HG02852 (cell line): ENCODE results near the gene TBC1D17.

Experiments
- ATAC-seq: cut with Tn5 transposase; IDR thresholded peaks from one replicate; pipeline ENCODE4 v1.9.1; 2021; ENCODE audit warnings: mild to moderate bottlenecking, moderate library complexity; ENCODE audit not compliant: unreplicated experiment

Gene TBC1D17

DNA sequence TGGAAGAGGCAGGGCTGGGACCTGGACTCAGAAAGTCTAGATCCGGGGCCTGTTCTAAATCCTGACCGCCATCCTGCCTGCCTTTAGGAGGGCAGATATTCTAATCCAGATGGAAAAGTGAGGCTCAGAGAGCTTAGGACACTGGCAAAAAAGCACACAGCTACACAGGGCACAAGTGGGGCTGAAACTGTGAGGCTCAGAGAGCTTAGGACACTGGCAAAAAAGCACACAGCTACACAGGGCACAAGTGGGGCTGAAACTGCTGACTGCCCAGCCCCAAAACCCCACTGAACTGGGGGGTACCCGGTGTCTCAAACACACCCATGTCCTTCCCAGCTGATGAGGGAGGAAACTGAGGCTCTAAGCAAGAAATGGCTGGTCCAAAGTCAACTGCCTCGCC, 2.3 kb upstream of the TBC1D17 start:
- ATAC-seq: no peak

DNA sequence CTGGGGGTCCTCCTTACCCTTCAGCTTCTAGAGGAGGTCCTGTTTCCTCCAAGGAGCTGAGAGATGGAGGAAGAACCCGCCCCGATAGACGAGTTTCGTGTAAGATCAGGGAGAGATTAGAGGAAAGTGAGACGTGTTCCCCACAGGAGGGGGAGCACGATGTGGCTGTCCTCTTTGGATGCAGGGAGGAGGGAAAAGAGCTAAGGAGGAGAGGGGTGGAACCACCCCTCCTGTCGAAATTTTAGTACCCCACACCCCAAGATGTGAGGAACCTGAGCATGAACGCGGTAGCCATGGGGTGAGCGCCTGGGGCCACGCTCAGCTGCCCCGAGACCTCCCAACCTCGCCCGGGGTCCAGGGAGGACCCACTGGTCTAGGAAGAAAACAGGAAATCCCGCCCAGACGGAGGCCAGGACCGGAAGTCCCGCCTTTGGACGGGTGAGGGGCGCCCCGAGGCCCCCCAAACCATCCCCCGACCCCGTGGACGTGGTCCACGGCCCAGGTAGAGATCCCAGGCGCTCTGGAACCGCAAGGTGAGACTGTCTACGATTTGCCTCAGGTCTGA, 1.6 kb upstream of the TBC1D17 start:
- no peak for ATAC-seq

DNA sequence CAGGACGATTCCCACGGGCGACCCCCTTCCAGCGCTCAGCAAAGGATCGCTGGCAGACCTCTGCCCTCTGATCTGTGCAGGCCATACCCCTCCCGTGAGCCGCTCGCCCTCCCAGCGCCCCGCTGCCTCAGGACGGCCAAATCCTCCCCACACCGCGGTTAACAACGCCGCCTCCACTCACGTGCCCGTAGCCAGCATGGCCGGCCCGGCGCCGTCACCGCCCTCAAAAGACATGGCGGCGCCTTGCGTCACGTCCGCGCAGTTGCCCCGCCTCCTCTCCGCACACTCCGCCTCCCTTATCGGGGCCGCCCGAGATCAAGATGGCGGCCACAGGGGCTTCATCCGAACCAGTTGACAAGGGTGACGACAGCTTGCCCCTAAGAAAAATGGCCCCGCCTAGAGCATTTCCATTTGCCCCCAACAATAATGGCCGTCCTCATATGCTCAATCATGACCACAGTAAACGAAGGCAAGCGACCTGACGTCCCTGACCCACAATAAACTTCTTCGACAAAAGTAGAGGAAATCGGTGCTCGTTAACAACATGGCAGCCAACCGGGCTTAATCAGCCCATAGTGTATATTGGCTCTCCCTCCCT, 981 bp upstream of the TBC1D17 start:
- peak; percentile 41 for ATAC-seq

DNA sequence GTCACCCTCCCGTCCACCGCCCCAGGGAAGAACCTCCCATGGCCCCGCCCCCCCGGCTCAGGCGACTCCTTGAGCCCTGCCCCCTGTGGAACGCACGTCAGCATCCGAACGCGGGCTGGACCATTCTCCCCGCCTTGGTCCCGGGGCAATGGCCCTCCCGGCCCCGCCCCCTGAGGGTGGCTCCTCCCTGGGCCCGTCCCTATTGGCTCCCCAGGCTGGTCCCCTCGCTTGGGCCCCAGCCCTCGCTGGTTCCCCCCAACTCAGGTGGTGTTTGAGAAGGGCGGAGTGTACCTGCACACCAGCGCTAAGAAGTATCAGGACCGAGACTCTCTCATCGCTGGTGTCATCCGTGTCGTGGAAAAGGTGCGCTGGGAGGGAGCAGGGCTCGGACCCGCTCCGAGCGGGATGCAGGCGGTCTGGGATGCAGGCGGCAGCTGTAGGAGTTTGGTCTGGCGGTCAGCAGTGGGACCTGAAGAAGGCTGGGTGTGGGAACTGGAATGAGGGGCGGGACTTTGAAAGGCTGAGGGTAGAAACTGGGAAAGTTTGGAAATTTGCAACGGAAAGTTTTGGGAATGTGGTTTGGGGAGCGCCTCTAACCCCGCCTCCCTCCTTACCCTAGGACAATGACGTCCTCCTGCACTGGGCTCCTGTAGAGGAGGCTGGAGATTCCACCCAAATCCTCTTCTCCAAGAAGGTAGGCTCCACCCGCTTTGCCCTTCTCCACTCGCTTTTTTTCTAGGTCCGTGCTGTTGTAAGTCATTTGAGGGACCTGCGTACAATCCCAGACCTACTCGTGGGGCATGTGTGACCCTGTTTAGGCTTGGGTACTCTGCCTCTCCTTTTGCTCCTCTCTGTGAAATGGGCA, 609 bp downstream of the TBC1D17 start:
- peak; percentile 50 for ATAC-seq

DNA sequence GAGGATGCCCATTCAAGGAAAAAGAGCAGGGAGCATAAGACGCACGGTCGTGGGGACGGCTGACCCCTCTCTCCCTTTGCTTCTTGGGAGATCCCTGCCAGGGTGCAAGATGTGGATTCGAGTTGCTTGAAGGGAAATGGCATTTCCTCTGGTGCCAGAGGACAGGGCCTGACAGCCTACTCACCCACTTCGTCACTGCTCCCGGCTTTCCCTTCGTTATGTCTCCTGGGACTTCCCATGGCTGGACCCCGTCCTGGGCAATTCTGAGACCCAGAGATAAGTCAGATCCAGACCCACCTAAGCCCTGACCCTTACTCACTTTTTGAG, 1.2 kb downstream of the TBC1D17 start:
- ATAC-seq: no peak

DNA sequence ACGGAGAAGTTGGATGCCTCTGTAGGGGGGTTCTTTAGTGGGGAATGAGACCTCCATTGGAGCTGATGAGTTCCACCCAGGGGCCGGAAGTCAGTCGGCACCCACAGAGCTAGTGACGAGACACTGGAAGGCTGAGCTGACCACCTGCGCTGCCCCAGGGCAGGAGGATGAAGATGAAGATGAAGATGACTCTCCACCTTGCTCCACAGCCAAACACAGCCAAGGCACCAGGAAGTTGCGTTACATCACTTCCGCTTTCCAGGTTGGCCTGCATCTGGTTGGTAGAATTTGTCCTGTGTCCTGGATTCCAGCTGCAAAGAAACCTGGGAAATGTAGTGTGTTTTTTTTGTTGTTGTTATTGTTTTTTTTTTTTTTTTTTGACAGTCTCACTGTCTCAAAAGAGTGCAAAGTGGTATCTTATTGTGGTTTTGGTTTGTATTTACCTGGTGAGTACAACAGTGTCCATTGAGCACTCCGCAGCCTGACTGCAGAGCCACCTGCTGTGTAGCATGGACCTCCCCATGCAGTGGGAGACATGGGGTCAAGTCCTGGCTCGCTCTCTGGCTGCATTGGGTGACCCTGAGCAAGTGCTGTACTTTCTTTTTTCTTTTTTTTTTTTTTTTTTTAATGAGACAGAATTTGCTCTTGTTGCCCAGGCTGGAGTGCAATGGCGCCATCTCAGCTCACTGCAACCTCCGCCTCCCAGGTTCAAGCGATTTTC, 1.9 kb downstream of the TBC1D17 start:
- no peak for ATAC-seq

DNA sequence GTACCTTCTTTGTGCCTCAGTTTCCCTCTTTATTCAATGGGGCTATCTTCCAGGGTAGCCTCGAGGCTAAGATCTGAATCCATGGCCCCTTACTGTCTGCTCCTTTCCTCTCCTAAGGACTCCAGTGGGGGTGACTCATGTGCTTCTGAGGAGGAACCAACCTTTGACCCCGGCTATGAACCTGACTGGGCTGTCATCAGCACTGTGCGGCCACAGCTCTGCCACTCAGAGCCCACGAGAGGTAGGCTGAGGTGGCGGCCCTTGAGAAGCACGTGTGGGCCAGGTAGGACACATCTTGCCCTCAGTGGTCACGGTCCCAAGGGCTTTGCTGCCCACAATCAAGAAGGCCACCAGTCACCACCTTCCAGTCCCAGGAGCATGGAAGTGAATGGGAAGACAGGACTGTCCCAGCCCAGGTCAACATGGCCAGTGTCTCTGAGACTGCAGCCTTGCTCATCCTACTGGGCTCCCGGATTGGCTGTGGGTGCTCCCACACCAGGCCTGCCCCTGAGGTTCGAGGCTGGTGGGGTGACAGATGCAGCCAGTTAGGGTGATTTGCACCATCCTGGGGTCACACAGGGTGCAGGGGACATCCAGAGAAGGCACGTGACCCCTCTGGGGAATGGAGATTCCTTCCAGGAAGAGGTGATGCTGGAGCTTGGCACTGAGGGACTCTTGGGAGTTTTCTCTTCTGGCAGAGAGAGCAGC, 2.8 kb downstream of the TBC1D17 start:
- ATAC-seq: no peak

DNA sequence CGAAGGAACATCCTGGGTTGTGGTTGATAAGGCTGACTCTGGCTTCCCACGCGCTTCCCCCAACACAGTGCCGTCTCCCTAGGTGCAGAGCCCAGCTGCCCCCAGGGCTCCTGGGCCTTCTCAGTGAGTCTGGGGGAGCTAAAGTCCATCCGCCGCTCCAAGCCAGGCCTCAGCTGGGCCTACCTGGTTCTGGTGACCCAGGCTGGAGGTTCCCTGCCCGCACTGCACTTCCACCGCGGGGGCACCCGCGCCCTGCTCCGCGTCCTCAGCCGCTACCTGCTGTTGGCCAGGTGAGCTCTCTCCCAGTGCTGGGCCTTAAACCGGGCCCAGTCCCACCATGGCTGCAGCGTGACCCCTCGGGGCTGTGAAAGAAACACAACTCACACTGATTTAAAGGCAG, 3.7 kb downstream of the TBC1D17 start:
- ATAC-seq: no peak

DNA sequence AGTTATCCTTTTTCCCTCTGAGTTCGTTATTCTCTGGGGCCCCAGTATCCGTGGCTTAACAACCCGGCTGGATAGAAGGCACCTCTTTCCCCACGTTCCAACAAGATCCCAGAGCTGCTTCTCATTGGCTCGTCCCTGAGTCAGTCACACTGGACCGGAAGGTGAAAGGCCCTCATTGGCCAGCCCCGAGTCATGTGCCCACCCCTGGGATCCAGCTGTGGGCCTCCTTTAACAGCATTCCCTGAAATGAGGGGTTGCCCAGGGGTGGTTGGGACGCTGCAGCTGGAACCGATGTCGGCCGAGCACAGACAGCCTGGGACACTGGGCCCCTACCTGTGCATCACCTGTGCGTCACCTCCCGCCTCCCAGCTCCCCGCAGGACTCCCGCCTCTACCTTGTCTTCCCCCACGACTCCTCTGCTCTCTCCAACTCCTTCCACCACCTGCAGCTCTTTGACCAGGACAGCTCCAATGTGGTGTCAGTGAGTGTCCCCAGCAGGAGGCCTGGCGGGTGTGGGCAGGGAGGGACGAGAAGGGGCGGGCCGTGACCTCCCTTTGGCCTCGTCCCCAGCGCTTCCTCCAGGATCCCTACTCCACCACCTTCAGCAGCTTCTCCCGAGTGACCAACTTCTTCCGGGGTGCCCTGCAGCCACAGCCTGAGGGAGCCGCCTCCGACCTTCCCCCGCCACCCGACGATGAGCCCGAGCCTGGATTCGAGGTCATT, 4.3 kb downstream of the TBC1D17 start:
- ATAC-seq: no peak

DNA sequence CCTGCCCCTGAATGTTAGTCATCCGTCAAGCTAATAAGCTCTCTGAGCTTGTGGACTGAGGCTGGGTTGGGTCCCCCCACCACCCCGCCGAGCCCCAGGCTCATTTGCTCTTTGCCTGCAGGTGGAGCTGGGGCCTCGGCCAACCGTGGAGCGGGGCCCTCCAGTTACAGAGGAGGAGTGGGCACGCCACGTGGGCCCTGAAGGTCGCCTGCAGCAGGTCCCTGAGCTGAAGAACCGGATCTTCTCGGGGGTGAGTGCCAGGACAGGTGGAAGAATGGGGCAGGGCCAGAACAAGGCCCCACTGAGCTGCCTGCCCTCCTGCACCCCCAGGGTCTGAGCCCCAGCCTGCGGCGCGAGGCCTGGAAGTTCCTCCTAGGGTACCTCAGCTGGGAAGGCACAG, 5.1 kb downstream of the TBC1D17 start:
- no peak for ATAC-seq

DNA sequence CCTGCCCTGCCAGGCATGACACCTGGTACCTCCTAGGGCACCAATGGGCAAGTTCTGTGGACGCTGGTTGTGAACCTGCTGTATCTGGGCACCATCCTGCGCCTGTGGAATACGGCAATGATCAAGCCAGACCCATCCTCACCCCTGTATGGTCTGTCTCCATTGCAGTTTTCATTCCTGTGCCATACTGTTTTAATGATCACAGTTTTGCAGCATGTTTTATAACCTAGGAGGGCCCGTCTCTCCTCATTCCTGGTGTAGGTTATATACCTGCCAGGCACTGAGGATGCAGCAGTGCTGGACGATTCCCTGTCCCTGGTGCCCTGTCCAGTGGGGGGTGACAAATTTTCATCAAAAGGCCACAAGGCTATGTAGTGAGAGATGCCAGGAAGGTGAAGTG, 5.6 kb downstream of the TBC1D17 start:
- ATAC-seq: no peak

DNA sequence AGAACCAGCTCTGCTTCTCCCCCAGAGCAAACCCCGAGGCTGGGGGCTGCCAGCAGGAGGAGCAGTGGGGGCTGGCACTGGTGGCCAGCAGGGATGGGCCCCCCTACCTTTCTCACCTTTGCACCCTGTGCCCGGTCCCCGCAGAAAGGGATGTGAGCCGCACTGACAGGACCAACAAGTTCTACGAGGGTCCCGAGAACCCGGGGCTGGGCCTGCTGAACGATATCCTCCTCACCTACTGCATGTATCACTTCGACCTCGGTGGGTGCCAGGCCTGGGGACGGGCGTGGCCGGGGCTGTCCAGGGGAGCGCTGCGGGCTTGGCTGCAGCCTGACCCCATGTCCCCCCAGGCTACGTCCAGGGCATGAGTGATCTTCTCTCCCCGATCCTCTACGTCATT, 6.6 kb downstream of the TBC1D17 start:
- ATAC-seq: no peak

DNA sequence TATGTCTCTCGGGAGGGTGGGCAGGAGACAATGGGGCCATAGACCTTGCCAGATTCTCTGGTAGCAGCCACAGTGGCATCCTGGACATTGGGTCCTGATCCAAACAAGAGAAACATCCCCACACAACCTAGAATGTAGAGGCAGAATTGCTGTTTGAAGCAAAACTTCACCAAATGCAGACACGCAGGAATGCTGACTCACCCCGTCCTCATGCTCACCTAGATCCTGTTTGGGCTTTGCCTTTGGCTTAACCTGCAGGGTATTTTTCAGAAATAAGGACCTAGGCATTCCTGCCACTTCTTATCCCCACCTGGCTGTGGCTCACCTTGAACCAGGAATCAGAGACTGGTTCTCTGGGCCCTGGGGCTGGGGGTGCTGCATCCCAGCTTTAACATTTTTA, 7.3 kb downstream of the TBC1D17 start:
- no peak for ATAC-seq

DNA sequence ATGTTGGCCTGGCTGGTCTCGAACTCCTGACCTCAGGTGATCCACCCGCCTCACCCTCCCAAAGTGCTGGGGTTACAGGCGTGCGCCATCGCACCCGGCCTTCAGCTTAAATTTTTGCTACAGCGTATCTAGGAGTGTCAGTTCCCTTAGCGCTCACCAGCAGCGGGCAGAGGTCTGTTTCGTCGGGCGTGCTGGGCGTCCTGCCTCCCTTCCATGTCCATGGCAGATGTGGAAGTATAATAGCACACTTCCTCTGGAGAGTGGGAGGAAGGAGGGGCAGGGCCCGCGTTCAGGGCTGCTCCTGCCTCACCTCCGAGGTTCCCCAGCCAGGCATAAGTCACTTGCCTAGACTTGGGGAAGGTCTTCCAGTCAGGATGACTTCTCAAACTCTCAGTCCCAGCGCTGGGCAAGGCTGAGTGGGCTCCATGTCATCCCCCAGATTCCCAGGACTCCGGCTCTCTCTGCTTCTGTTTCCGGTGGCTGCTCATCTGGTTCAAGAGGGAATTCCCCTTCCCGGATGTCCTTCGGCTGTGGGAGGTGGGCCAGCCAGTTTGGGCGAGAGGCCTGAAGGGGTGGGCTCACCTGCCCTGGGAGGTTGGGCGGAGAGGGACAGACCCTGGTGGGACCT, 9.6 kb downstream of the TBC1D17 start:
- ATAC-seq: no peak

DNA sequence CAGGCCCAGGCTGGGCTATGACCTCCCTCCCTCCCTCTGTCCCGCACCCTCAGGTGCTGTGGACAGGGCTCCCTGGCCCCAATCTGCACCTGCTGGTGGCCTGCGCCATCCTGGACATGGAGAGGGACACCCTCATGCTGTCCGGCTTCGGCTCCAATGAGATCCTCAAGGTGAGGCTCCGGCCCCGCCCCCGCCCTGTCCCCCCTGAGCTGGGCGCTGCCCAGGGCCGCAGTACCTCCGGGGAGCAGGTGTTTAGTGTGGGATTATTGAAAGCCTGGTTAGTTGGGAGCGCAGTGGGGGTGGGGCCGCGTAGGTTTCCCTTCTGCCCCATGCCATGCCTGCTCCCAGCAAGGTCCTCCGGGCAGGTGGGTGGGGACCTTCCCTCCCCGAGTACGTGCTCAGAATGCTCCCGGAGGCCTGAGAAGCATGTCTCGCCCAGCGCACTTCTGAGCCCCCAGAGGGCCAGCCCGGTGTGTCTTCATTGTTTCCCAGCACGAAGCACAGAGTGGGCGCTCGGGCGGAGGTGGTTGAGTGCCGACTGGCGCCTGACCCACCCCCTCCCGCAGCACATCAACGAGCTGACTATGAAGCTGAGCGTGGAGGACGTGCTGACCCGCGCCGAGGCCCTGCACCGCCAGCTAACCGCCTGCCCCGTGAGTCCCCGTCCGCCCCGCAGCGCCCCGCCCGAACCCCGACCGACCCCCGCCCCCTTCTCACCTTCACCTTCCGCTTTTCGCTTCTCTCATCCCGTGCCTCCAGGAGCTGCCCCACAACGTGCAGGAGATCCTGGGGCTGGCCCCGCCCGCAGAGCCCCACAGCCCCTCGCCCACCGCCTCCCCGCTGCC, 10.4 kb downstream of the TBC1D17 start:
- no peak for ATAC-seq

DNA sequence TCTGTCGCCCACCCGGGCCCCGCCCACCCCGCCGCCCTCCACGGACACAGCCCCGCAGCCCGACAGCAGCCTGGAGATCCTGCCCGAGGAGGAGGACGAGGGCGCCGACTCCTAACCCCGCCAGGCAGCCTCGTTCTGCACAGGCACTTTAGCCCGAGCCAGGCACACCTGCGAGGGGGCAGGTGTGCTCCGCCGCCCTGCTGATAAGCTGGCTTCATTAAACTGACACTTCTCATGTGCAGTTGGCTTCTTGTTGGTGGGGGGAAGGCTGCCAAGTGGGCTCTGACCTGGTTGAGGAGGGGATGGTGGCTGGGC, 11.0 kb downstream of the TBC1D17 start:
- ATAC-seq: no peak

DNA sequence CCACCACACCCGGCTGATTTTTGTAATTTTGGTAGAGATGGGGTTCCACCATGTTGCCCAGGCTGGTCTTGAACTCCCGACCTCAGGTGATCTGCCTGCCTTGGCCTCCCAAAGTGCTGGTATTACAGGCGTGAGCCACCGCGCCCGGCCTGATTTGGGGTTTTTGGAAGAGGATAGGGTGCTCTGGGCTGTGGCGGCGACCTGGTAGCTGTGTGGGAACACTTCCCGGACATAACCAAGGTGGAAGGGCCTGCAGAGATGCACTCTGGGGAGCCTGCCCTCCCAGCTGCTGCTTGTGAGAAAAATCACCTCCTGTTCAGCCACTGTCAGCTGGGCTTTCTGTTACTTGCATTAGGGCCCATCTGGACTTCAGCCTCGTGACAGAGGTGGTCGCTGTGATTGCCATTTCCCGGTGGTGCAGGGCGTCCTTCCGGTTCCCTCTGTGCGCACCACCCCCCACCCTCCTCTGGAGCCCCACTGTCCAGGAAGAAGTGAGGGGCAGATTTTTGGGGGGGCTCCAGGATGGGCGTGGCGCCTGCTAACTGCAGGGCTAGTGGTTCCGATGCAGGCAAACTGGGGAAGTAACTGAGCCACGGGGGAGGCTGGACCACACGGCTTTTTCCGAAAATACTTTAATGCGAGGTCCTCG, 11.7 kb downstream of the TBC1D17 start:
- no peak for ATAC-seq

DNA sequence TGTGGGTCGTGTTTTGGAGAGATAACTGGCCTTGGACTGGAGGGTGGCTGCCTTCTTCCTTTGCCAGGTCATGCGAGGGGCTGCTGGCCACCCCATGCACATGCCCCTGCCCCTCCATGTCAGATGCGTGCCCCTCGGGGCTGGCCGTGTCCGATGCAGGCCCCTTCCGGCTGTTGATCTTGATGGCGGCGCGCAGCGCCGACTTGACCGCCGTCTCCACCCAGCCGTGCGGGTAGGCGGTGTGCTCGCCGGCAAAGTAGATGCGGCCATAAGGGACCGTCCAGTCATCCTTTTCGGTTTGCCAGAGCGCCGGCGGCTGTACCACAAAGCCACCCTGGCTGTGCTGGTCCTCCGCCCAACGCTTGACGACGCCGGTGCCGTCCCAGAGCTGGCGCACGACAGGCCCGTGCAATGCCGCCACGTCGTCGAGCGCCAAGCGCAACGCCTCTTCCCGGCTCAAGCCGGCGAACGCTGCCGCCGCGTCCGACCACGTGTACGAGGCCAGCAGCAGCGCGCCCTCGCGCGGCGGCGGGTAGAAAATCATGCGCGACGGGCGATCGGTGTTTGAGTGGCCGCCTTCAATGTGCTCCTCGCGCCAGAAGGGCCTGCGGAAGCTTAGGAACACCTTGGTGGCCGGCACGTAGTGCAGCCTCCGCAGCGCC, 12.3 kb downstream of the TBC1D17 start:
- no peak for ATAC-seq
